ENCODE results near the gene KRTAP10-10.
"Not testable (repeated sequence)": the region's sequence is repeated elsewhere in the genome, so short reads cannot be mapped to it uniquely, and the experiment has no call there.

KRTAP10-10 gene

GRCh38 chr21:44684483-44684882 is 47.3 kb downstream of the KRTAP10-10 start:
- Mint-ChIP-seq H3K9me3 (no peaks in the 10 kb centered on the region), H3K27me3 (peaks cover 69 to 80% of the 10 kb centered on the region in 2 donors)

DNA sequence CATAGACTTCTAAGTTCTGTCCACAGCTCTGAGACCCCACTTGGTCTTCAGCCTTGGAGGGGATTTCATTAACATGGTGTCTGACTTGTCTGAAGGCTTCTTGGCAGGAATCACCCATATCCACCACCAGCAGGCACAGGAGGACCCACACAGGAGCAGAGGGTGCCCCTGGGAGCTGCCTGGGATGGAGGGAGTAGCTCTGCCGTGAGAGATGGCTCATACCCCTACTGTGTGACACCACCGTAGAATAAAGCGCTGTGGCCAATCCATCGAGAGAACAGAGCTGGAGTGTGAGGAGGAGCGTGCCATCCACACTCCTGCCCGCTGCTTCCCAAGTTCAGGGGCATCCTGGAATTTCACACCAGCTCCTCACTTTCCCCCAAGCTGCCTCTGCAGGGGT is 47.9 kb downstream of the KRTAP10-10 start:
- not testable (repeated sequence) for ATAC-seq (replicated peaks); H3K9me3 Mint-ChIP-seq; H3K4me3 Mint-ChIP-seq; H3K27ac Mint-ChIP-seq; H3K36me3 Mint-ChIP-seq; DNase-seq; H3K4me1 Mint-ChIP-seq
- peaks cover 67 to 77% of the 10 kb centered on the region in 2 donors for H3K27me3 Mint-ChIP-seq

More at GRCh38 chr21:44684483-44684882, 47.3 kb downstream of the KRTAP10-10 start:
- H3K27ac Mint-ChIP-seq = no peak overlapping the region
- DNase-seq (no peak), ATAC-seq (replicated peaks) (no peak)
- H3K4me1 Mint-ChIP-seq = peaks cover 0 to 2% of the 10 kb centered on the region in 2 donors
- H3K4me3 Mint-ChIP-seq = no peak overlapping the region
- no peaks in the 10 kb centered on the region for H3K36me3 Mint-ChIP-seq

DNA sequence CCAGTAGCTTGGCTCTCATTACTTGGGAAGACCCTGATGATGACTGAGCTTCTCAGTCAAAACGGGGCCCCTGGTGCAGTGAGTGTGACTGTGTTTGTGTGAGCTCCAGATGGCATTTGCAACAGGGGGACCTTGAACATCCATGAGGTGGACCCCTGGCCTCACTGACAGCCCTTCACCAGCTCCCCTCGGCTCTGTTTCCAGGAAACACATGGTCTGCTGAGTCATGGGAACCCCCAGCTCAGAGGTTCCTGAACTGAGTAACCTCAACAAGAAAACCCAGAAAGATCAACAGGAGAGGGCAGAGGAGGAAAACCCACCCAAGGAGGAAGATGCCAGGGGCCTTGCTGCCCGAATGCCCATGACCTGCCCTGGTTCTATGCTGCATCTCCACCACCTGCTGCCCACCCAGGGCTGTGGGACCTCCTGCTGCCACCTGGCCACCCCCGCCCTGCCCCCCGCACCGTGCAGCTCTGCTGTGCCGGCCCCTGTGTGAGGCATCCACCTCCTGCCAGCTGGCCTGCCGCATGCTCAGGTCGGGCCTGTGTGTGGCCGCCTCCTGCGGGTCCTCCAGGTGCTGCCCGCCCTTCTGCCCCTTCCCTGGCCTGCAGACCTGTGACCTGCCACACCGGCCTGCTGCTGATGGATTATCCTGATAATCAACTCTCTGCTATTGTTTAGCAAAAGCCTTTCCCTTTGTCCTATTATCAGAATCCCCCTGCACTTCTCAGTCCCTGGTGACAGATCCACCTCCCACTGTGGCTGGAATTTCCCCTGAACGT is 49.0 kb downstream of the KRTAP10-10 start:
- no peak for ATAC-seq (replicated peaks)
- no peak for DNase-seq
- H3K27me3 Mint-ChIP-seq = peaks cover 65% of the 10 kb centered on the region in 2 donors
- no peaks in the 10 kb centered on the region for H3K9me3 Mint-ChIP-seq
- no peak overlapping the region for H3K27ac Mint-ChIP-seq
- no peak overlapping the region for H3K4me3 Mint-ChIP-seq
- peaks cover 0 to 2% of the 10 kb centered on the region in 2 donors for H3K4me1 Mint-ChIP-seq
- no peaks in the 10 kb centered on the region for H3K36me3 Mint-ChIP-seq

DNA sequence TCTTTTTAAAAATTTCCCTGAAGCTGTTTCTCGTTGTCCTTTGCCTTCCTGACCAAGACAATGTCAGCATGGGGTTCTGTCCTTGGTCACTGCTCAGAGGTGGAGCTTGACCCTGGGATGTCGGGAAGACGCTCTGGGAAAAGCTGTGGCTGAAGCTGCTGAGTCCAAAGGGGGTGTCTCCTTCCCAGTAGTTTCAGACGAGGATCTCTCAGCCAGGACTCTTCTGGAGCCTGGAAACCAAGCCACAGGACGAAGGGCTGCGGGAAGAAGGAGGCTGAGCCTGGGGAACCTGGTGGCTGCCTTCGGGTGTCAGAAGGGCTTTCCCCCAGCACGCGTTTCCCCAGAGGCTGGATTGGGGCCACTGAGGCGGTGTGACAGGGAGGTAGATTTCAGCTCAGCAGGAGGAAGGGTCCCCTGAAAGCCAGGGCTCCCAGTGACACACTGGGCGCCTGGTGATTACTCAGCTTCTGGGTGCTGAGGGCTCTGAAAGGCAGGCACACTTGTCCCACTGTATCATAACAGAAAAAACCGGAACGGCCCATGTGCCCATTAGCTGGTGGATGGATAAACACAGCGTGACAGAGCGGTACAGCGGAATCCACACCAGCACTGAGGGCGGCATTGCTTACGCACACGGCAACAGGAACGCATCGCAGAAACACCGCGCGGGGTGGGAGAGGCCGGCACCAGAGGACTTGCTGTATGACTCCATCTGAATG is 49.8 kb downstream of the KRTAP10-10 start:
- Mint-ChIP-seq H3K4me1 (peaks cover 0 to 2% of the 10 kb centered on the region in 2 donors), H3K27ac (no peak overlapping the region), H3K36me3 (no peaks in the 10 kb centered on the region), H3K9me3 (no peaks in the 10 kb centered on the region), H3K27me3 (peaks cover 58% of the 10 kb centered on the region in 2 donors), H3K4me3 (no peak overlapping the region)
- DNase-seq = no peak
- ATAC-seq (replicated peaks) = no peak

DNA sequence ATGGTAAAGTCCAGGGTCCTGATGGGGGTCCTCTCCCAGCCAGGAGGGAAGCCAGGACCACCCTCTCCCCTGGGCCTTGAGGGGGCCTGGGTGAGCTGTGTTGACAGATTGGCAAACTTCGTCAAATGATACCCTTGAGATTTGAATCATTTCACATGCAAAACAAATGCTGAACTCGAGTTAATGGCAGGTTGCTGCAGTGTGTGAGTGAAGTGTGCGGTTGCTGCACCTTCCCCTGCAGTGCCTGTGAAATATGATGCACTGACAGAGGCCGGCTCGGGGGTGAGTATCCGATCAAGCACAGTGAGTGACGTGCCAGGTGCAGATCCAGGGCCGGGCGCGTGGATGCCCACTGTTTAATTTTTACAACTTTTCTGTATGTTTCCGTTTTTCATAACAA is 50.5 kb downstream of the KRTAP10-10 start:
- H3K36me3 Mint-ChIP-seq = no peaks in the 10 kb centered on the region
- H3K27ac Mint-ChIP-seq = no peak overlapping the region
- ATAC-seq (replicated peaks) (no peak), DNase-seq (no peak)
- H3K4me3 Mint-ChIP-seq = no peak overlapping the region
- H3K27me3 Mint-ChIP-seq = peaks cover 52% of the 10 kb centered on the region in 2 donors
- H3K4me1 Mint-ChIP-seq = peaks cover 0 to 2% of the 10 kb centered on the region in 2 donors
- H3K9me3 Mint-ChIP-seq = peaks cover 0 to 4% of the 10 kb centered on the region in 2 donors
